ENCODE results near the gene LONRF3. TPM values are rescaled to one million over a fixed set of nuclear protein-coding genes. Genes with fewer than 3 reads are reported as not detected.
A peak's percentile ranks its signal among the peaks of the same experiment; 100 is the strongest.

Gene LONRF3
- total RNA-seq, 6 donors from 2014 or later, result 24.6 to 66.0 (median 40.8) TPM

GRCh38 chrX:118974908-118975671 is 672 bp downstream of the LONRF3 start:
- TF ChIP-seq POLR2AphosphoS5 (IDR thresholded peaks at IDR 0.05), result peak; percentile 8 to 36
- peak in 2 of 4 donors; percentile 35 to 51 for TF ChIP-seq POLR2A (IDR thresholded peaks at IDR 0.05)
- no peak for TF ChIP-seq CTCF (IDR thresholded peaks at IDR 0.05)
- Histone ChIP-seq H3K4me3 (peak overlapping the region; percentile 40 to 65 (median 50)), H3K9me3 (no peaks in the 10 kb centered on the region), H3K27ac (peak overlapping the region; percentile 79 to 90 (median 85)), H3K4me1 (peaks cover 9 to 19% (median 14%) of the 10 kb centered on the region in 4 donors), H3K27me3 (no peaks in the 10 kb centered on the region), H3K36me3 (no peaks in the 10 kb centered on the region)
- DNase-seq (peak; percentile 56 to 90), ATAC-seq (ENCODE audit: low FRiP score in 2 of 2) (peak; percentile 24 to 47)
- 54% methylated on average over 46 of the region's 82 CpGs; no CpG with 5 or more reads in 1 of the 2 donors for WGBS, 2 donors

GRCh38 chrX:118975831-118976598 is 1.6 kb downstream of the LONRF3 start:
- TF ChIP-seq EP300 (IDR thresholded peaks at IDR 0.05) (peak in 1 of 4 donors; percentile 84), POLR2A (IDR thresholded peaks at IDR 0.05) (peak in 2 of 4 donors; percentile 40 to 75), CTCF (IDR thresholded peaks at IDR 0.05) (peak in 1 of 6 experiments; percentile 5), POLR2AphosphoS5 (IDR thresholded peaks at IDR 0.05) (peak; percentile 58 to 70)
- 1 to 47% methylated on average over 13 to 50 of the region's 64 CpGs for WGBS, 2 donors

GRCh38 chrX:118976599-118977340 is 2.4 kb downstream of the LONRF3 start:
- Histone ChIP-seq H3K27ac (peak overlapping the region; percentile 79 to 90 (median 85)), H3K27me3 (no peaks in the 10 kb centered on the region), H3K36me3 (no peaks in the 10 kb centered on the region), H3K4me3 (peak overlapping the region; percentile 13 to 65 (median 48)), H3K4me1 (peaks cover 9 to 19% (median 14%) of the 10 kb centered on the region in 4 donors), H3K9me3 (no peaks in the 10 kb centered on the region)
- TF ChIP-seq POLR2A (IDR thresholded peaks at IDR 0.05) (no peak), POLR2AphosphoS5 (IDR thresholded peaks at IDR 0.05) (no peak), CTCF (IDR thresholded peaks at IDR 0.05) (no peak), EP300 (IDR thresholded peaks at IDR 0.05) (no peak)
- ATAC-seq (ENCODE audit: low FRiP score in 2 of 2), result peak; percentile 41 to 63
- peak; percentile 58 to 91 for DNase-seq
- WGBS, 2 donors, result 17 to 36% methylated on average over 3 to 11 of the region's 17 CpGs

More at GRCh38 chrX:118975831-118976598, 1.6 kb downstream of the LONRF3 start:
- peak overlapping the region; percentile 79 to 90 (median 85) for H3K27ac ChIP-seq
- no peaks in the 10 kb centered on the region for H3K36me3 ChIP-seq
- peak; percentile 84 to 96 for DNase-seq
- H3K27me3 ChIP-seq, result no peaks in the 10 kb centered on the region
- peak; percentile 83 to 87 for ATAC-seq (ENCODE audit: low FRiP score in 2 of 2)
- H3K4me1 ChIP-seq, result peaks cover 9 to 19% (median 14%) of the 10 kb centered on the region in 4 donors
- H3K9me3 ChIP-seq, result no peaks in the 10 kb centered on the region
- peak overlapping the region; percentile 40 to 65 (median 50) for H3K4me3 ChIP-seq

GRCh38 chrX:118977424-118977823 is 3.0 kb downstream of the LONRF3 start:
- ATAC-seq (ENCODE audit: low FRiP score in 2 of 2), result no peak
- peaks cover 9 to 19% (median 14%) of the 10 kb centered on the region in 4 donors for H3K4me1 ChIP-seq
- H3K27me3 ChIP-seq, result no peaks in the 10 kb centered on the region
- H3K4me3 ChIP-seq, result peak overlapping the region in 1 of 4 donors; percentile 65
- no peak for DNase-seq
- no peaks in the 10 kb centered on the region for H3K9me3 ChIP-seq
- TF ChIP-seq POLR2AphosphoS5 (IDR thresholded peaks at IDR 0.05), result no peak
- no peak for TF ChIP-seq EP300 (IDR thresholded peaks at IDR 0.05)
- TF ChIP-seq POLR2A (IDR thresholded peaks at IDR 0.05), result no peak
- no peak for TF ChIP-seq CTCF (IDR thresholded peaks at IDR 0.05)
- 76% methylated on average over 3 of the region's 3 CpGs; no CpG with 5 or more reads in 1 of the 2 donors for WGBS, 2 donors
- H3K36me3 ChIP-seq, result no peaks in the 10 kb centered on the region
- peak overlapping the region in 1 of 4 donors; percentile 86 for H3K27ac ChIP-seq
